GM12891 (cell line): ENCODE results near the gene XDH.

Experiments used
- PAX5 ChIP-seq: IDR thresholded peaks from 2 replicates; pipeline ENCODE4 v1.6.1; 2011; ENCODE audit warnings: low read length, moderate library complexity, mild to moderate bottlenecking; ENCODE audit not compliant: insufficient read depth, severe bottlenecking
- POLR2A ChIP-seq: IDR thresholded peaks from 2 replicates; pipeline ENCODE4 v1.6.1; 2011; ENCODE audit warnings: low read depth, low read length, control low read depth
- POLR2AphosphoS5 ChIP-seq: IDR thresholded peaks from 2 replicates; pipeline ENCODE4 v1.6.1; 2011; ENCODE audit warnings: low read depth, low read length, control low read depth
- POU2F2 ChIP-seq: IDR thresholded peaks from 2 replicates; pipeline ENCODE4 v1.6.1; 2011; ENCODE audit warnings: low read depth, mild to moderate bottlenecking, control low read depth, low read length, moderate library complexity
- SPI1 ChIP-seq: IDR thresholded peaks from 2 replicates; pipeline ENCODE4 v1.6.1; 2011; ENCODE audit warnings: low read depth, low read length, control low read depth
- TAF1 ChIP-seq: IDR thresholded peaks from 2 replicates; pipeline ENCODE4 v1.6.1; 2011; ENCODE audit warnings: low read depth, low read length, control low read depth

- TF ChIP-seq POLR2AphosphoS5, result no peak
- TF ChIP-seq POLR2A, result no peak
- TF ChIP-seq TAF1, result no peak
- TF ChIP-seq PAX5, result no peak
- TF ChIP-seq SPI1, result no peak
- TF ChIP-seq POU2F2, result no peak
Observed at GRCh38 chr2:31402388-31402787, 12.2 kb downstream of the XDH start.
